Camera-type eye (tissue), 1 donor: ENCODE measurements around the gene MYH13. TPM values are rescaled to one million over a fixed set of nuclear protein-coding genes. Genes with fewer than 3 reads are reported as not detected.

Experiments
- total RNA-seq: library from RNA; depleted of rRNA; stranded (reverse); fragments of >200 nt; gene quantifications from one replicate; pipeline ENCODE4 v1.2.3, GENCODE V29; 2014

MYH13 gene
- 5.9 TPM for total RNA-seq

GRCh38 chr17:10372906-10373305, at the start of gene MYH13:
Gene MYH13, minus strand, starts transcription at chr17:10373006. Its CDS starts 8,476 bp downstream, at chr17:10364530.

GRCh38 chr17:10421900-10422542, 49.2 kb upstream of the MYH13 start, which contains the start of gene MYH8:
Gene MYH8, minus strand, starts transcription at chr17:10421950. Its CDS starts 1,723 bp downstream, at chr17:10420227.

Other genes with a start within 250 kb of the MYH13 start
- 126 TPM for gene GAS7, start 174.4 kb downstream of the MYH13 start, total RNA-seq
- gene MYH8, start 48.9 kb upstream of the MYH13 start, total RNA-seq = 63.4 TPM
- 18.1 TPM for gene MYH4, start 96.6 kb upstream of the MYH13 start, total RNA-seq
- gene MYH1, start 145.5 kb upstream of the MYH13 start, total RNA-seq = 3.8 TPM
- 272 TPM for gene MYH2, start 176.7 kb upstream of the MYH13 start, total RNA-seq